Hepatocyte (in vitro differentiated cells): ENCODE measurements around the gene WDR46. TPM values are rescaled to one million over a fixed set of nuclear protein-coding genes. Genes with fewer than 3 reads are reported as not detected.

Source experiments
- DNase-seq: peaks from one replicate; pipeline ENCODE4 v3.0.0-alpha.2; 2016; ENCODE audit warnings: low spot score
- H2AFZ ChIP-seq: fragments of 200-600 bp; sonication (generic); 2 replicates; pipeline ENCODE4 v1.6.0; 2016; ENCODE audit warnings: antibody characterized with exemption, mild to moderate bottlenecking
- H3K27ac ChIP-seq: fragments of 200-600 bp; sonication (generic); 2 replicates; pipeline ENCODE4 v1.5.1; 2016; ENCODE audit warnings: mild to moderate bottlenecking
- H3K27me3 ChIP-seq: fragments of 200-600 bp; sonication (generic); 2 replicates; pipeline ENCODE4 v1.6.1; 2016
- H3K36me3 ChIP-seq: fragments of 200-600 bp; sonication (generic); replicated peaks from 2 replicates; pipeline ENCODE4 v1.5.1; 2016; ENCODE audit warnings: low read depth; ENCODE audit not compliant: insufficient read depth
- H3K4me1 ChIP-seq: fragments of 200-600 bp; sonication (generic); 2 replicates; pipeline ENCODE4 v1.5.1; 2016; ENCODE audit warnings: mild to moderate bottlenecking, moderate library complexity; ENCODE audit not compliant: insufficient read depth
- H3K4me2 ChIP-seq: fragments of 200-600 bp; sonication (generic); 2 replicates; pipeline ENCODE4 v1.6.0; 2016
- H3K4me3 ChIP-seq: fragments of 200-600 bp; sonication (generic); 2 replicates; pipeline ENCODE4 v1.5.1; 2016; ENCODE audit warnings: mild to moderate bottlenecking
- H3K79me2 ChIP-seq: fragments of 200-600 bp; sonication (generic); 2 replicates; pipeline ENCODE4 v1.6.0; 2017; ENCODE audit warnings: mild to moderate bottlenecking
- H3K9me2 ChIP-seq: fragments of 200-600 bp; sonication (generic); replicated peaks from 2 replicates; pipeline ENCODE4 v1.6.0; 2017; ENCODE audit warnings: mild to moderate bottlenecking; ENCODE audit not compliant: insufficient read depth
- H3K9me3 ChIP-seq: fragments of 200-600 bp; sonication (generic); 2 replicates; pipeline ENCODE4 v1.5.1; 2016; ENCODE audit warnings: low read depth, mild to moderate bottlenecking
- H4K20me1 ChIP-seq: fragments of 200-600 bp; sonication (generic); 2 replicates; pipeline ENCODE4 v1.6.0; 2016; ENCODE audit warnings: mild to moderate bottlenecking; ENCODE audit not compliant: insufficient read depth, poor library complexity, severe bottlenecking
- EZH2 ChIP-seq: fragments of 200-600 bp; sonication (generic); IDR thresholded peaks from 2 replicates; pipeline ENCODE4 v1.6.1; 2016; ENCODE audit warnings: antibody characterized with exemption, mild to moderate bottlenecking, borderline replicate concordance
- EZH2phosphoT487 ChIP-seq: fragments of 200-600 bp; sonication (generic); IDR thresholded peaks from one replicate; pipeline ENCODE4 v1.6.1; 2018; ENCODE audit warnings: antibody characterized with exemption, mild to moderate bottlenecking, low read depth, moderate library complexity; ENCODE audit not compliant: unreplicated experiment, severe bottlenecking
- WGBS: methylation state at CpG from one replicate; pipeline ENCODE4 v1.1.6; 2016; ENCODE audit warnings: low lambda C conversion rate; ENCODE audit errors: missing lambda C conversion rate; 5-methylcytosine and 5-hydroxymethylcytosine counted together
- polyA plus RNA-seq: library from polyadenylated mRNA; unstranded; fragments of >200 nt; fragmentation: Nextera tagmentation; extraction: Ambion mirVana; gene quantifications from 2 replicates; pipeline ENCODE4 v1.2.1, GENCODE V29; 2016
- total RNA-seq: library from RNA; depleted of rRNA; stranded (reverse); fragments of >200 nt; gene quantifications from 2 replicates; pipeline ENCODE4 v1.2.3, GENCODE V29; 2014
- TF ChIP-seq, protein P1 (sequence below): fragments of 200-600 bp; sonication (generic); IDR thresholded peaks from 2 replicates; pipeline ENCODE4 v1.5.1; 2016; ENCODE audit warnings: antibody characterized with exemption, mild to moderate bottlenecking; ENCODE audit not compliant: poor library complexity

The WDR46 gene
- total and polyA plus RNA-seq, 2 experiments from 2014 or later: 51.1 to 84.2 TPM

DNA sequence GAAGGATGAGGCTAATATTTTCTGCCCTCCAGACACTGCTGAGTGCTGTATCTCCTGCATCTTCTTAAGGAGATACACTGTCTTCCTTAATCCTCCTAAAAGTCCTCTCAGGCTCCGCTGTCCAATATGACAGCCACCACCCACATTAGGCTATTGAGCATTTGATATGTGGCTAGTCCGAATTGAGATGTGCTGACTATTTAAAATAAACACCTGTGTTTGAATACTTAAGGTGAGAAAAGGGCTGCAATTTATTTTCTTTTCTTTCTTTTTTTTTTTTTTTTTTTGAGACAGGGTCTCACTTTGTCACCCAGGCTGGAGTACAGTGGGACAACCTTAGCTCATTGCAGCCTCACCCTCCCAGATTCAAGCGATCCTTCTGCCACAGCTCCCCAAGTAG is 12.8 kb upstream of the WDR46 start:
- no peak overlapping the region for H3K27ac ChIP-seq
- H3K9me2 ChIP-seq: no peaks in the 10 kb centered on the region
- DNase-seq: no peak
- no peaks in the 10 kb centered on the region for H3K36me3 ChIP-seq
- H4K20me1 ChIP-seq: peaks cover 15% of the 10 kb centered on the region
- H3K4me2 ChIP-seq: no peak overlapping the region
- no peak overlapping the region for H3K4me3 ChIP-seq
- no peaks in the 10 kb centered on the region for H3K9me3 ChIP-seq
- H2AFZ ChIP-seq: no peak overlapping the region
- peaks cover 15% of the 10 kb centered on the region for H3K4me1 ChIP-seq
- peaks cover 57% of the 10 kb centered on the region for H3K79me2 ChIP-seq
- TF ChIP-seq EZH2 (no peak), EZH2phosphoT487 (no peak)
- TF ChIP-seq, protein P1, sequence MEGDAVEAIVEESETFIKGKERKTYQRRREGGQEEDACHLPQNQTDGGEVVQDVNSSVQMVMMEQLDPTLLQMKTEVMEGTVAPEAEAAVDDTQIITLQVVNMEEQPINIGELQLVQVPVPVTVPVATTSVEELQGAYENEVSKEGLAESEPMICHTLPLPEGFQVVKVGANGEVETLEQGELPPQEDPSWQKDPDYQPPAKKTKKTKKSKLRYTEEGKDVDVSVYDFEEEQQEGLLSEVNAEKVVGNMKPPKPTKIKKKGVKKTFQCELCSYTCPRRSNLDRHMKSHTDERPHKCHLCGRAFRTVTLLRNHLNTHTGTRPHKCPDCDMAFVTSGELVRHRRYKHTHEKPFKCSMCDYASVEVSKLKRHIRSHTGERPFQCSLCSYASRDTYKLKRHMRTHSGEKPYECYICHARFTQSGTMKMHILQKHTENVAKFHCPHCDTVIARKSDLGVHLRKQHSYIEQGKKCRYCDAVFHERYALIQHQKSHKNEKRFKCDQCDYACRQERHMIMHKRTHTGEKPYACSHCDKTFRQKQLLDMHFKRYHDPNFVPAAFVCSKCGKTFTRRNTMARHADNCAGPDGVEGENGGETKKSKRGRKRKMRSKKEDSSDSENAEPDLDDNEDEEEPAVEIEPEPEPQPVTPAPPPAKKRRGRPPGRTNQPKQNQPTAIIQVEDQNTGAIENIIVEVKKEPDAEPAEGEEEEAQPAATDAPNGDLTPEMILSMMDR: no peak
- 93% methylated on average over 3 of the region's 3 CpGs for WGBS
- H3K27me3 ChIP-seq: no peaks in the 10 kb centered on the region

DNA sequence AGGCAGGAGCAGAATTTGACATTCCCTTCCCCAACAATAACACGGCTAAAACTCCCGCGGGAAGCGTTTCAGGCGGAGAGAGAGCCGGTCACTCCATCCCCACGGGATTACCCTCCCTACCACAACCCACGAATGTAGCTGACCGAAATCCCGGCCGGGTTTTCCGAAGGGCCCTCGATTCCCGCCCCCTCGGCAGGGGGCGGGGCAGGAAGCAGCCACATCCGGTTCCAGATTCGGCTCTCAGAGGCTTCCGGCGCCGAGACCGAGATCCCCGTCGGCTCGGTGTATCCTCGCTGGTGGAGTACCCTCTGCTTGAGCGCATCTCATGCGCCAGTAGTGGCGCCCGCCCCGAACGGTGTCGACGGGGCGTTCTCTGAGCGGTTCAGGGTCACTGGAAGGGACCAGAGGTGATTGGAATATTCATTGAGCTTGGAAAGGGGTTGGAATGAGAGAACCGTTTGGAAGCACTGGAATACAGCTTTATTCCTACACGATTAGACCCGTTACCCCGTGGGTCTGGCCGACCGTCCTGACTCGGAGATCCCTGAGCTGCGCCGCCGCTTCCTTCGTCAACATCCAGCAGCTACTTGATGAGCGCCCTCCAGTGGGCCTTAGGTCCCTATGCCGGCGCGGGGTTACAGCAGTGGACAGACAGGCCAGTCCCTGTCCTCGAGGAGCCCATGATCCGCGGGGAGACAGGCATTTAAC is 10.4 kb upstream of the WDR46 start:
- H3K9me2 ChIP-seq: no peaks in the 10 kb centered on the region
- peak; percentile 96 for DNase-seq
- 1% methylated on average over 54 of the region's 54 CpGs for WGBS
- H2AFZ ChIP-seq: peak overlapping the region; percentile 93
- H3K27me3 ChIP-seq: no peaks in the 10 kb centered on the region
- H4K20me1 ChIP-seq: peaks cover 8% of the 10 kb centered on the region
- H3K4me1 ChIP-seq: peaks cover 16% of the 10 kb centered on the region
- no peaks in the 10 kb centered on the region for H3K9me3 ChIP-seq
- no peaks in the 10 kb centered on the region for H3K36me3 ChIP-seq
- H3K79me2 ChIP-seq: peaks cover 53% of the 10 kb centered on the region
- peak overlapping the region; percentile 99 for H3K27ac ChIP-seq
- TF ChIP-seq EZH2phosphoT487: no peak
- TF ChIP-seq, protein P1: peak; percentile 86
- H3K4me2 ChIP-seq: peak overlapping the region; percentile 94
- H3K4me3 ChIP-seq: peak overlapping the region; percentile 82

DNA sequence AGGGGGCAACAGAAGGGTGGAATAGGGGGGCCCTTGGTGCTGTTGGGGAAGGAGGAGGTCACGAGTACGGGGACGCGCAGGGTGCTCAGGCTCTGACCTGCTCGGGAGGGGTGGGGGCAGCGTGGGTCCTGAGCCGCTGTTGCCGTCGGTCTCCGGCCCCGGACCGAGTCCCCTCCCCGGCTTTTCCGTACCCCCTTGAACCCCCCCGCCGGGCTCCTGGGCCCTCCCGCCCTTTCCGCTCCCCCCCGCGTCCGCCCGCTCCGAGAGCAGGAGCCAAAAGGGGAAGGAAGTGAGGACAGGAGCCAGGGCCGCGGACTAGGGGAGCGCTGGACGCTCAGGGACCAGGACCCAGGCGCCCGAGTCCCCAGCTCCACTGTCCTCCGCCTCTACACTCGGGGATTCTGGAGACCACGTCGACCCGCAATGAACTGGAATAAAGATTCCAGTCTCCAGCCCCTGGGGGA is 9.8 kb upstream of the WDR46 start, which contains the start of gene RGL2:
Gene RGL2, minus strand, starts transcription at position 170 of the 464 bp plus-strand sequence. CDS start 332 bp downstream, outside the sequence.
- peaks cover 8% of the 10 kb centered on the region for H4K20me1 ChIP-seq
- H3K9me2 ChIP-seq: no peaks in the 10 kb centered on the region
- TF ChIP-seq, protein P1: no peak
- no peak for TF ChIP-seq EZH2
- no peak for TF ChIP-seq EZH2phosphoT487
- H3K27me3 ChIP-seq: no peaks in the 10 kb centered on the region
- H3K79me2 ChIP-seq: peaks cover 53% of the 10 kb centered on the region
- WGBS: 0% methylated on average over 7 of the region's 34 CpGs
- H3K27ac ChIP-seq: peak within 1 kb of the TSS; percentile 99
- peak within 1 kb of the TSS; percentile 82 for H3K4me3 ChIP-seq
- no peaks in the 10 kb centered on the region for H3K36me3 ChIP-seq
- H3K4me2 ChIP-seq: peak within 1 kb of the TSS; percentile 94
- no peaks in the 10 kb centered on the region for H3K9me3 ChIP-seq
- DNase-seq: peak; percentile 77
- peak within 1 kb of the TSS; percentile 93 for H2AFZ ChIP-seq
- H3K4me1 ChIP-seq: peaks cover 16% of the 10 kb centered on the region
